ENCODE results near the gene RSF1.

- no peak for TF ChIP-seq CTCF (IDR thresholded peaks at IDR 0.05)
- no peak for TF ChIP-seq POLR2A (IDR thresholded peaks at IDR 0.05)
Measured at GRCh38 chr11:77789061-77789730, 31.3 kb downstream of the RSF1 start.
